Sigmoid colon (tissue), 7 donors: ENCODE data around the gene PAPPA. TPM values are rescaled to one million over a fixed set of nuclear protein-coding genes. Genes with fewer than 3 reads are reported as not detected.

Source experiments
- DNase-seq: peaks from one replicate; pipeline ENCODE4 v3.0.0-alpha.2; 2019
- H3K27ac ChIP-seq, 4 donors: fragments of 200-600 bp; sonication (generic); one replicate each; pipeline ENCODE4 v1.5.1; 2016 to 2019; ENCODE audit warnings: mild to moderate bottlenecking in 1 of 4
- H3K27me3 ChIP-seq, 3 donors: fragments of 200-600 bp; sonication (generic); one replicate each; pipeline ENCODE4 v1.5.1; 2019; ENCODE audit warnings: mild to moderate bottlenecking in 1 of 3
- H3K36me3 ChIP-seq, 4 donors: fragments of 200-600 bp; sonication (generic); one replicate each; pipeline ENCODE4 v1.5.1; 2016 to 2019
- H3K4me1 ChIP-seq, 4 donors: fragments of 200-600 bp; sonication (generic); one replicate each; pipeline ENCODE4 v1.5.1; 2017 to 2019
- H3K4me3 ChIP-seq, 4 donors: fragments of 200-600 bp; sonication (generic); one replicate each; pipeline ENCODE4 v1.5.1; 2017 to 2019; ENCODE audit warnings: mild to moderate bottlenecking in 2 of 4, moderate library complexity in 1 of 4
- H3K9me3 ChIP-seq, 4 donors: fragments of 200-600 bp in 3 of 4; sonication (generic) in 3 of 4; one replicate each; pipeline versions ENCODE4 v1.5.1 to v1.6.1; 2013 to 2019
- EP300 ChIP-seq, 4 donors: sonication (generic); formaldehyde crosslinking; IDR thresholded peaks; one replicate each; pipeline ENCODE4 v1.6.1; 2017; ENCODE audit warnings: antibody characterized with exemption in 4 of 4
- POLR2A ChIP-seq, 2 donors: fragments of 450-650 bp; IDR thresholded peaks; one replicate each; pipeline ENCODE4 v1.6.1; 2016; ENCODE audit warnings: antibody characterized with exemption in 2 of 2, mild to moderate bottlenecking in 2 of 2, moderate library complexity in 2 of 2
- POLR2AphosphoS5 ChIP-seq, 4 donors: sonication (generic); formaldehyde crosslinking; IDR thresholded peaks; one replicate each; pipeline ENCODE4 v1.6.1; 2017; ENCODE audit warnings: antibody characterized with exemption in 4 of 4
- WGBS, 2 donors: extraction: QIAGEN DNeasy Blood & Tissue Kit; methylation state at CpG; one replicate each; pipeline ENCODE4 v1.1.7; 2013; 5-methylcytosine and 5-hydroxymethylcytosine counted together
- intact Hi-C: fragments of 100-400 bp; cut with DNase I; formaldehyde crosslinking; loops from one replicate; pipeline ENCODE4 v1.15.1; 2023
- polyA plus RNA-seq, 3 donors: library from polyadenylated mRNA; stranded (reverse); fragments of 200-250 nt; gene quantifications; one replicate each; pipeline ENCODE4 v1.2.3, GENCODE V29; 2013
- total RNA-seq, 4 donors: library from RNA; depleted of rRNA; stranded (reverse); fragments of >200 nt; gene quantifications; one replicate each; pipeline ENCODE4 v1.1.0, GENCODE V29; 2016
- TF ChIP-seq, protein P1 (sequence below), 4 experiments: fragments of 450-650 bp in 3 of 4; fragments of 200-600 bp in 1 of 4; IDR thresholded peaks; one replicate each; pipeline ENCODE4 v1.5.1; 2016 to 2019; ENCODE audit warnings: antibody characterized with exemption in 4 of 4, mild to moderate bottlenecking in 3 of 4, moderate library complexity in 2 of 4
- donor health status: healthy with polysubstance abuse.
- donor health status: Bipolar disorder and iron deficiency.
- donor health status: healthy.

PAPPA gene
- total and polyA plus RNA-seq, 7 donors = under 0.01 to 6.6 (median 3.6) TPM

DNA sequence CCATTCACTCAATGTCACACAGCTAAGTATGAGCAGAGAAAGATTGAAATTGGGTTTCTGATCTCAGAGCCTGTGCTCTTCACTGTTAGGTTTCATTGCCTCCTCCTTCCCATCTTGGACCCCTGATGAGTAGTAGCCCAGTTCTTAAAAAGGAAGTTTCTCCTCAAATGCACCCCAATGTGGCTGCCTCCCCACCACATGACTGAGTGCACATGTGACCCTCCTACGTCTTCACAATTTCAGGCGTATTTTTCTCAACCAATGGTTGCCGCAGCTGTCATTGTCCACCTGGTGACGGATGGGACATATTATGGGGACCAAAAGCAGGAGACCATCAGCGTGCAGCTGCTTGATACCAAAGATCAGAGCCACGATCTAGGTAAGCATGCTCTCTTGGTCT lies 178.5 kb downstream of the PAPPA start:
- DNase-seq = no peak
- Histone ChIP-seq H3K4me3 (no peak overlapping the region), H3K9me3 (no peaks in the 10 kb centered on the region), H3K36me3 (no peaks in the 10 kb centered on the region), H3K27me3 (no peaks in the 10 kb centered on the region), H3K27ac (no peak overlapping the region), H3K4me1 (peaks cover 0 to 13% (median 0%) of the 10 kb centered on the region in 4 donors)
- 89% methylated on average over 6 of the region's 6 CpGs for WGBS, 2 donors
- TF ChIP-seq, protein P1, sequence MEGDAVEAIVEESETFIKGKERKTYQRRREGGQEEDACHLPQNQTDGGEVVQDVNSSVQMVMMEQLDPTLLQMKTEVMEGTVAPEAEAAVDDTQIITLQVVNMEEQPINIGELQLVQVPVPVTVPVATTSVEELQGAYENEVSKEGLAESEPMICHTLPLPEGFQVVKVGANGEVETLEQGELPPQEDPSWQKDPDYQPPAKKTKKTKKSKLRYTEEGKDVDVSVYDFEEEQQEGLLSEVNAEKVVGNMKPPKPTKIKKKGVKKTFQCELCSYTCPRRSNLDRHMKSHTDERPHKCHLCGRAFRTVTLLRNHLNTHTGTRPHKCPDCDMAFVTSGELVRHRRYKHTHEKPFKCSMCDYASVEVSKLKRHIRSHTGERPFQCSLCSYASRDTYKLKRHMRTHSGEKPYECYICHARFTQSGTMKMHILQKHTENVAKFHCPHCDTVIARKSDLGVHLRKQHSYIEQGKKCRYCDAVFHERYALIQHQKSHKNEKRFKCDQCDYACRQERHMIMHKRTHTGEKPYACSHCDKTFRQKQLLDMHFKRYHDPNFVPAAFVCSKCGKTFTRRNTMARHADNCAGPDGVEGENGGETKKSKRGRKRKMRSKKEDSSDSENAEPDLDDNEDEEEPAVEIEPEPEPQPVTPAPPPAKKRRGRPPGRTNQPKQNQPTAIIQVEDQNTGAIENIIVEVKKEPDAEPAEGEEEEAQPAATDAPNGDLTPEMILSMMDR (IDR thresholded peaks at IDR 0.05) = no peak
- TF ChIP-seq POLR2A (IDR thresholded peaks at IDR 0.05) = no peak
- TF ChIP-seq EP300 (IDR thresholded peaks at IDR 0.05) = no peak
- no peak for TF ChIP-seq POLR2AphosphoS5 (IDR thresholded peaks at IDR 0.05)
- intact Hi-C loops = no loop called here

DNA sequence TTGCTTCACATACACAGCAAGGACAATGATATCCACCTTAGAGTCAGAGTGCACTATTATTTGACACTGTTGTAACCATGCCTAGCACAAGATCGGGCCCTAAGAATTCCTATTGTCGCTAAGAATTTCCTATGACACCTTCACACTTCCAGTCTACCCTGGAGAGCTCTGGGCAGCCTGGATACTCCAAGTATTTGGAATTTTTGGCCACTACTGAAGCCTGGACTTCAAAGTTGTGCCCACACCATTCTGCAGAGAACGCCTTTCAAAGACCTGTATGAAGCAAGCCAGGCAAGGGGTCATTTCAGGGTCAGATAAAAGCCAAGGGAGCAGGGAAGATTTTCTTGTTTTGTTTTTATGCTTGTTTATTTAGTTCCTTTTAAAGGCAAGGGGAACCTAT lies 179.7 kb downstream of the PAPPA start:
- H3K27ac ChIP-seq = no peak overlapping the region
- no peaks in the 10 kb centered on the region for H3K36me3 ChIP-seq
- WGBS, 2 donors = 85% methylated on average over 3 of the region's 3 CpGs
- H3K4me1 ChIP-seq = peaks cover 0 to 2% (median 0%) of the 10 kb centered on the region in 4 donors
- intact Hi-C loops = no loop called here
- H3K4me3 ChIP-seq = no peak overlapping the region
- no peaks in the 10 kb centered on the region for H3K27me3 ChIP-seq
- no peaks in the 10 kb centered on the region for H3K9me3 ChIP-seq
- no peak for DNase-seq
- no peak for TF ChIP-seq POLR2AphosphoS5 (IDR thresholded peaks at IDR 0.05)

DNA sequence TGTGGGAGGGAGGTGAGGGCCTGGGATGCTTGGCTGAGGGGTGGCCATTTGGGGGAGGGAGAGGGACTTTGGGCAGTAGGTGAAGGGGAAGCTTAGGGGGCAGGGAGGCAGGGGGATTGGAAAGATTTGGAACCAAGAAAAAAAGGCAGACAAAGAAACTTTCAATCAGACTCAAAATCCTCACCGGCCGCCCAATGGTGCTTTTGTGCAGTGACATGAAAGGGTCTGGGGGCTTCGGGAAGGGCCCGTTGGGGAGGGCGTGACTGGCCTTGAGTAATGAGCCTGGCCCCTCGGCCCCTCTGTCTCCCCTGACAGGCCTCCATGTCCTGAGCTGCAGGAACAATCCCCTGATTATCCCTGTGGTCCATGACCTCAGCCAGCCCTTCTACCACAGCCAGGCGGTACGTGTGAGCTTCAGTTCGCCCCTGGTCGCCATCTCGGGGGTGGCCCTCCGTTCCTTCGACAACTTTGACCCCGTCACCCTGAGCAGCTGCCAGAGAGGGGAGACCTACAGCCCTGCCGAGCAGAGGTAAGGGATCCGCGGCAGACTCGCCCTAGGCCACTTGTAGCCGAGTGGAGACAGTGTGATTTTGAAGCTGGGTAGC lies 181.1 kb downstream of the PAPPA start:
- no peaks in the 10 kb centered on the region for H3K36me3 ChIP-seq
- intact Hi-C loops = no loop called here
- DNase-seq = no peak
- no peak overlapping the region for H3K4me3 ChIP-seq
- H3K9me3 ChIP-seq = no peaks in the 10 kb centered on the region
- no peaks in the 10 kb centered on the region for H3K27me3 ChIP-seq
- H3K4me1 ChIP-seq = no peaks in the 10 kb centered on the region
- no peak overlapping the region for H3K27ac ChIP-seq
- WGBS, 2 donors = 57 to 66% methylated on average over 19 of the region's 19 CpGs
- TF ChIP-seq POLR2A (IDR thresholded peaks at IDR 0.05) (no peak), EP300 (IDR thresholded peaks at IDR 0.05) (no peak), POLR2AphosphoS5 (IDR thresholded peaks at IDR 0.05) (no peak)
- TF ChIP-seq, protein P1 (IDR thresholded peaks at IDR 0.05) = no peak

DNA sequence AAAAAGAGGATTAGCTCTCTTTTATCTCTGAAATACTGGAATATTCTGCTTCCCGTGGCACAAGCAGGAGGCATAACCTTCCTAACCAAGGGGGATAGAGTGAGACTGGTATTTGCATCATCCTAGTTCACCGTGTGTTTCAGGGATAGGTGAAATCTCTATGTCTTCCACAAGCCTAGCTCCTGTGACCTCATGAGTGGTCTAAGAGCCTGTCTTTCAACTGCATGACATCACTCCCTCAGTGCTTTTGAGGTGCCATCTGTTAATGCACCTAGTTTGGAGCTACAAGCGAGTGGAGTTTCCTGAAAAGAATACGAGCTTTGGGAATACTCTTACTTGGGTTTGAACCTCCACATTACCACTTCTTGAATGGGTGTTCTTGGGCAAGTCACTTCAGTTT lies 181.8 kb downstream of the PAPPA start:
- no peaks in the 10 kb centered on the region for H3K4me1 ChIP-seq
- TF ChIP-seq, protein P1 (IDR thresholded peaks at IDR 0.05) = no peak
- TF ChIP-seq POLR2A (IDR thresholded peaks at IDR 0.05) = no peak
- no peak for TF ChIP-seq POLR2AphosphoS5 (IDR thresholded peaks at IDR 0.05)
- TF ChIP-seq EP300 (IDR thresholded peaks at IDR 0.05) = no peak
- H3K27me3 ChIP-seq = no peaks in the 10 kb centered on the region
- no peak overlapping the region for H3K4me3 ChIP-seq
- intact Hi-C loops = no loop called here
- H3K36me3 ChIP-seq = no peaks in the 10 kb centered on the region
- H3K9me3 ChIP-seq = no peaks in the 10 kb centered on the region
- WGBS, 2 donors = 74 to 80% methylated on average over 4 of the region's 4 CpGs
- H3K27ac ChIP-seq = no peak overlapping the region
- DNase-seq = no peak

DNA sequence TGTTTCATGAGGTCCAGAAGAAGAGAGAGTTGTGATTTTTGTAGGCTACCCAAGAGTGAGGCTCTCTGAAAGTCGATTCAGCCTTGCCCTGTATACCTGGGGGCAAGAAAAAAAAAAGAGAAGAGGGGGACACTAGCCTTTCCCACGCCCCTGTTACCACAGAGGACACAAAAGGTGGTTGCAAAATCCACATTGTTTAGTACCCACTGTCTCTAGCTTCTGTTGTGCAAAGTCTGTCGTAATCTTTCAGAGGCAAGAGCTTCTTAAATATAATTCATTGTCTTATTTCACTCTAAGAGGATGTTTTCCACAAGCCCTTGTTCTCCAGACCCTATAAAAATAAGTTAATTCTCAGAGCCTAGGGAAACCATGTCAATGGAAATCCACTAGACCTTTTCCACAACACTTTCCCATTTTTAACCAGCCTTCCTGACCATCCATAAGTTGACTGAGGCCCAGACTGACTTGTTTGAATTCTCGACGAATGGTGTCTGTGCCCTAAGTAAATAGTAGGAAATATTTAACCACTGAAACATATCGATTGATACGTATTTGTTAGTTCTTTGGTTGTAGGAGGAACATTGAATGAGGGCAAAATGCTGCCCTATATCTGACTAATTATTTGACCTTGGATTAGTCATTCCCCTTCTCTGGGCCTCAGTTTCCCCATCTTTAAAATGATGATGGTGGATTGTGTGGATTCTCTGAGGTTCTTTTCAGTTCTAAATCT lies 182.7 kb downstream of the PAPPA start:
- Histone ChIP-seq H3K9me3 (no peaks in the 10 kb centered on the region), H3K36me3 (no peaks in the 10 kb centered on the region), H3K4me1 (no peaks in the 10 kb centered on the region), H3K27me3 (no peaks in the 10 kb centered on the region), H3K27ac (no peak overlapping the region), H3K4me3 (no peak overlapping the region)
- WGBS, 2 donors = 40 to 70% methylated on average over 7 of the region's 7 CpGs
- intact Hi-C loops = no loop called here
- TF ChIP-seq, protein P1 (IDR thresholded peaks at IDR 0.05) = no peak
- TF ChIP-seq POLR2AphosphoS5 (IDR thresholded peaks at IDR 0.05) (no peak), POLR2A (IDR thresholded peaks at IDR 0.05) (no peak), EP300 (IDR thresholded peaks at IDR 0.05) (no peak)
- no peak for DNase-seq
